G401 (cell line): ENCODE data around the gene FAM156B. TPM values are rescaled to one million over a fixed set of nuclear protein-coding genes. Genes with fewer than 3 reads are reported as not detected.
"Not testable (repeated sequence)": the region's sequence is repeated elsewhere in the genome, so short reads cannot be mapped to it uniquely, and the experiment has no call there.

Source experiments
- DNase-seq: peaks from one replicate; pipeline ENCODE4 v3.0.0-alpha.2; 2015; ENCODE audit warnings: low spot score
- in situ Hi-C: cut with HindIII; loops from 2 replicates; pipeline ENCODE4 v1.10.0; 2016; ENCODE audit warnings: low sequenced_read_pairs, mixed read lengths
- total RNA-seq: library from RNA; depleted of rRNA; stranded (reverse); fragments of >200 nt; shearing (Covaris generic); gene quantifications from 2 replicates; pipeline ENCODE4 v1.2.3, GENCODE V29; 2014; rRNA removed

The FAM156B gene
- total RNA-seq, 1 experiment from 2014 or later = 15.3 TPM

DNA sequence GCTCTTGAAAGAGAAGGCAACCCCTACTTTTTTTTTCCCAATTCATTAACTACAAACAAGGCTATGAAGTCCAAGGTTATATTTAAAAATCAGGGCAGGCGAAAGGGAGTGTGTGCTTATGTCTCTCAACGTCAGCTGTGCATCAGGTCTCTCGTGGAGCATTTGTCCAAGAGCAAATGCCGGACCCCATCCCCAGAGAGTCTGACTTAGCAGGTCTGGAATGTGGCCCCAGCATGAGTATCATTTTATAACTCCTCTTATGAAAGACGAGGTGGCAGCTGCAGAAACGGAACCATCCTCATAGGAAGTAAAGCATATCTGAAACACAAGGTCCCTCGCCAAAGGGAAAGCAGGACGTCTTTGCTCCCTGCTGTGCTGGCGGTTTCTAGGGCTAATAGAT lies 16.6 kb downstream of the FAM156B start:
- in situ Hi-C loops, DNase-seq: not testable (repeated sequence)

DNA sequence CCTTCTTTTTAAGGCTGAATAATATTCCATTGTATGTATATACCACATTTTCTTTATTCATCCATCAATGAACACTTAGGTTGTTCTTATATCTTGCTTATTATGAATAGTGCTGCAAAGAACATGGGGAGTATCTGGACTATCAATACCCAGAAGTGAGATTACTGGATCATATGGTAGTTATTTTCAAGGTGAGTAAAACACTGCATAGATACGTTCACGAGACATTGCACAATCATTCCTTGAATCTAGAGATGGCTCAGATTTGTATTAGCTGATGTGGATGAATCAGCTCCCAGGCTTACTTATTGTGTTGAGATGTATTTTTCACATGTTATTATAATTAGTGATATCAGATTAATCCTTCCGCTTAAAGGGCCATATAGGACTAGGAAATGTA lies 17.6 kb downstream of the FAM156B start:
- in situ Hi-C loops, DNase-seq: not testable (repeated sequence)

DNA sequence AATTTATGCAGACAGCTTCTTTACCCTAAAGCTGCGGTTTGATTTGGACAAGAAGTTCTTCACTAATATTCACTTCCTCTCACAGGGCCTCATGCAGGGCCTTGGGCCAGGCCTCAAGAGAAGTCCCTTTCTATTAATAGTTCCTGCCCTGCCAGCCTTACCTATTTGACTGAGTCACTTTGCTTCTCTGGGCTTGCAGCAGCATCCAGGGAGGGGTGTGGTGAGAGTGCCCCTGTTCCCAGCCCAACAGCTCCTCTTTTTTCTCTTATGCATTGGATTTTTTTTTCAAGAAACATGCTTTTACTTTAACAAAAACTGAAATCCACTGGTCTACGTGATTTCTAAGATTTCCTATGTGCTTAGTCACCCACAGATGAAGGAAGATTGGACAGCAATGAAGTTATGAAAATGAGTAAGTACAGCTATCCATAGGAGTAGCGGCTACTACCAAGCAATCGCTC lies 26.7 kb downstream of the FAM156B start:
- peak; percentile 14 for DNase-seq
- in situ Hi-C loops = no loop called here

DNA sequence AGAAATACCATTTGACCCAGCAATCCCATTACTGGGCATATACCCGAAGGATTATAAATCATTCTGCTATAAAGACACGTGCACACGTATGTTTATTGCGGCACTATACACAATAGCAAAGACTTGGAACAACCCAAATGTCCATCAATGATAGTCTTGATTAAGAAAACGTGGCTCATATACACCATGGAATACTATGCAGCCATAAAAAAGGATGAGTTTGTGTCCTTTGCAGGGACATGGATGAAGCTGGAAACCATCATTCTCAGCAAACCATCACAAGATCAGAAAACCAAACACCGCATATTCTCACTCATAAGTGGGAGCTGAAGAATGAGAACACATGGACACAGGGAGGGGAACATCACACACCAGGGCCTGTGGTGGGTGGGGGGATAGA lies 33.1 kb downstream of the FAM156B start:
- in situ Hi-C loops, DNase-seq: not testable (repeated sequence)

DNA sequence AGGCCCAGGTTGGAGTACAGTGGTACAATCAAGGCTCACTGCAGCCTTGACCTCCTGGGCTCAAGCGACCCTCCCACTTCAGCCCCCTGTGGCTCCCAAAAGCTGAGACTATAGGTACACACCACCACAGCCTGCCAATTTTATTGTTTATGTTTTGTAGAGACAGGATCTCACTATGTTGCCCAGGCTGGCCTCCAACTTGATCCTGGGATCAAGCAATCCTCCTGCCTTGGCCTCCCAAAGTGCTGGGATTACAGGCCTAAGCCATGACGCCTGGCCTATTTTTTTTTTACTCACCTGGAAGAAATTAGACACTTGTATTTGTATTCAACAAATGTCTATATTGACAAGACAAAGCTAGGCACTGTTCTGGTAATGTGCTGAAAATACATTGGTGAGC lies 36.1 kb downstream of the FAM156B start:
- no peak for DNase-seq
- in situ Hi-C loops = no loop called here

DNA sequence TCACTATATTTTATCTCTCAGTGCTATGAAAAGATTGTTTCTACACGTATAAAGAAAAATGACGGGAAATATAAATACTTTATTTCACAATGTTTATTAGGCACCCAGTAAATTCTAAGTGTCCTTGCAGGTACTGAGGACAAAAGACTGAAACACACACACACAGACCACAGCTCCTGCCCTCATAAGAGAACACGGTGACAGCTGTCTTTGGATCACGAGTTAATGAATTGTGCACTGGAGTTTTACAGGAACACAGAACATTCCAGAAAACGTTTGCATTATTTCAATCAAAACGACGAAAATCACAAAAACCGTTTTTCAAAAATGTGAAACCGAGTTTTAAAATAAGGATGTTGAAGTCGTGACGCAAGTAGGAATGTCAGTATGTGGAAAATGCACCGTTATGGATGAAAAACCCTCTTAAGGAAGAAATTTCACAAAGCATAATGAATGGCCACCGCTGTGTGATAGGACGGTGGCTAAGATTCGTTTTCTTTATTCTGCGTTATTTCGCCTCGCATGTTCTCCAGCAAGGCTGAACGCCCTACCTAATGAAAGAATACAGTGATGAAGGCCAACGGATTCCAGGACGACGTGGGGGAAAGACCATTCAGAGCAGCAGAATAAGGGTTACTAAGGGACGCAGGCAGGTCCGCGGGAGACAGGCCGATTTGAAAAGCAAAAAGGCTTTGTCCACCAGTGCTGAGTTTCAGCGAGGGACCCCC lies 37.0 kb downstream of the FAM156B start:
- DNase-seq = no peak
- in situ Hi-C loops = no loop called here

DNA sequence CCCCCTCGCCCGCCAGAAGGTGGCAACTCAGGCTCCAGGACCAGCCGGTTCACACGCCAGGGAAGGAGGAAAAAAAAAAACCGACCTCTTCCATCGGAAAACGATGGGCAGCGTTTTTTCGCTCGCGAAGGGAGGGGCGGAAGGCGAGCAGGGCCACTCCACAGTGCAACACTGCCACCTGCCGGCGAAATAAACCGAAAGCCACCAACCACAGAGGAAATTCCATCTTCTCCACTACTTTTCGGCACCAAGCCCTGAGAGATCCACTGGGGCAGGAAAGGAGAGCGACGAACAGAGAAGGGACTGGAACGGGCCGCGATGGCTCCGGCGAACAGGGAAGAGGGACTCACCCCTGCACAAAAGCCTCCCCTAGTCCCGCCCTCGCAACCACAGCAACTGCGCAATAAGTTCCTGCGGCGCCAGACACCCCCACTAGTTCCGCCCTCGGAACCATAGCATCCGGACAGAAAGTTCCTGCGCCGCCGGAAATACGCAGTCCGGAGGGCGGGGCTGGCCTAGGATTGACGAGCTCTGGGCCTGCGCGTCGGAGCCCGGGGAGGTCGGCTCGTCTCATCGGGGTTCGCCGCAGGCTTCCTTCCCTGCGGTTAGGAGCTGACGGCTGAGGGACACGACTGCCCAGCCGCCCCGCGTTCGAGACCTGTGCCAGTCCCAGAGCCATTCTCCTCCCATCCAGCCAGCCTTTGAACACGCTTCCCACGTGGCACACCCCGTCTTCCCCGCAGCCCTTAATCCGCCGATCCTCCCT lies 37.8 kb downstream of the FAM156B start:
- in situ Hi-C loops = no loop called here
- DNase-seq = peak; percentile 93

DNA sequence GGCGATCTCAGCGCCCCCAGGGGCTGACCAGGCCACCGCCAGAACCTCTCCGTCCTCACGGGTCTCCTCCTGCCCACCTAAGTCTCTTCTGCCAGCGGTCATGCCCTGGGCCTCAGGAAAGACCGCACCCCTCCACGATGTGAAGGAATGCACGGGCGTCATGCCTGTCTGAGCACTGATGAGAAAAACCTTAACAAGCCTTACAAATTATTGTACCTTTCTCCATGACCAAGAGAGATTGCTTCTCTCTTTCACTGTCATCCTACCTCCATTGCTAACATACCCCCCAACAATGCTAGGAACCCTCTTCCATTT lies 38.3 kb downstream of the FAM156B start:
- in situ Hi-C loops, DNase-seq: not testable (repeated sequence)

DNA sequence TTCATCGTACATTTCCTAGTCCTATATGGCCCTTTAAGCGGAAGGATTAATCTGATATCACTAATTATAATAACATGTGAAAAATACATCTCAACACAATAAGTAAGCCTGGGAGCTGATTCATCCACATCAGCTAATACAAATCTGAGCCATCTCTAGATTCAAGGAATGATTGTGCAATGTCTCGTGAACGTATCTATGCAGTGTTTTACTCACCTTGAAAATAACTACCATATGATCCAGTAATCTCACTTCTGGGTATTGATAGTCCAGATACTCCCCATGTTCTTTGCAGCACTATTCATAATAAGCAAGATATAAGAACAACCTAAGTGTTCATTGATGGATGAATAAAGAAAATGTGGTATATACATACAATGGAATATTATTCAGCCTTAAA lies 43.6 kb downstream of the FAM156B start:
- DNase-seq, in situ Hi-C loops: not testable (repeated sequence)

DNA sequence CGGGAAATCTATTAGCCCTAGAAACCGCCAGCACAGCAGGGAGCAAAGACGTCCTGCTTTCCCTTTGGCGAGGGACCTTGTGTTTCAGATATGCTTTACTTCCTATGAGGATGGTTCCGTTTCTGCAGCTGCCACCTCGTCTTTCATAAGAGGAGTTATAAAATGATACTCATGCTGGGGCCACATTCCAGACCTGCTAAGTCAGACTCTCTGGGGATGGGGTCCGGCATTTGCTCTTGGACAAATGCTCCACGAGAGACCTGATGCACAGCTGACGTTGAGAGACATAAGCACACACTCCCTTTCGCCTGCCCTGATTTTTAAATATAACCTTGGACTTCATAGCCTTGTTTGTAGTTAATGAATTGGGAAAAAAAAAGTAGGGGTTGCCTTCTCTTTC lies 44.6 kb downstream of the FAM156B start:
- in situ Hi-C loops, DNase-seq: not testable (repeated sequence)

DNA sequence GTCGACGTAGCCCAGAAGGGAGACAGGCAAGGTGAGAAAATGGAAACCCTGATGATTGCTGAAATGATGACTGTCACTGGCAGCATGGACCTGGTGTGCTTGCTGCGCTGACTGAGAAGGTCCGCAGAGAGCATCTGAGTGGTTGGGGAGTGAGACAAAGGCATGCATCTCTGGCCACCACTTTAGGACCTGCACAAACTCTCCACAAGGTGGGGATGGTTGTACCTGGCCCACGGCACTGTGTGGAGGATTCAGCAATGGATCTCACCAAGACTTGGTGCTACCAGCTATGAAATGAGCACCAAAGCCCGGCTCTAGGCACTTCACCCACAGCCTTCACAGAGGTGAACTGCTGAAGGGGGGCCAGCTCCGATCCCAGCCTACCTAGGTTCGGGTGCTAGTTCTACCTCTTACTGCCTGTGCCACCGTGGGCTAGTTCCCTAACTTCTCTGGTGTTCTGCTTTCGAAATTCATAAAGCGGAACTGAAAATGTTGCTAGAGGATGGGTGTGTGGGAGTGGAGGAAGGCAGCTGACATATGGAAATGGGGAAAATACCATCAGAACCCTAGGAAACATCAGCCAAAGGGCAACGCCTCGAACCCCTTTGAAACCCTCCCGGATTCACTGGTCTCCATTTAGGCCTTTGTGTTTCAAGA lies 48.8 kb downstream of the FAM156B start:
- in situ Hi-C loops = not testable (repeated sequence)

DNA sequence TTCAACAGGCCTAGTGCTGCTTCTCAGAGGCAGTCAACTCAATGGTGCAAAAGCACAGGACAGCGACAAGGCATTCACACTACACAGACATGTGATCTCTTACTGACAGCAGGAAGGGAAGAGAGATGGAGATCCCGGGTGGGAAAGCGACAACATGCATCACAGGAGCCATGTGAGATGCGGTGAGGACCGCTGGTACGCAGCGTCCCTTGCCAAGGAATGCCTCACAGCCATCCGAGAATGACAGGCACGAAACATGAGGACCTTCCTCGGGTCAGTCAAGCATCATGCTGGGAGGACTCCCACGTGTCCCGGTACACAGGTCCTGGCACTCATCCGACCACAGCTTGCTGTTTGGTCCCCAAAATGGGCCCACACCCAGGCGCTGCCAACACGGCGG lies 50.4 kb downstream of the FAM156B start:
- DNase-seq, in situ Hi-C loops: not testable (repeated sequence)

More for the DNA sequence above, 48.8 kb downstream of the FAM156B start:
- not testable (repeated sequence) for DNase-seq

DNA sequence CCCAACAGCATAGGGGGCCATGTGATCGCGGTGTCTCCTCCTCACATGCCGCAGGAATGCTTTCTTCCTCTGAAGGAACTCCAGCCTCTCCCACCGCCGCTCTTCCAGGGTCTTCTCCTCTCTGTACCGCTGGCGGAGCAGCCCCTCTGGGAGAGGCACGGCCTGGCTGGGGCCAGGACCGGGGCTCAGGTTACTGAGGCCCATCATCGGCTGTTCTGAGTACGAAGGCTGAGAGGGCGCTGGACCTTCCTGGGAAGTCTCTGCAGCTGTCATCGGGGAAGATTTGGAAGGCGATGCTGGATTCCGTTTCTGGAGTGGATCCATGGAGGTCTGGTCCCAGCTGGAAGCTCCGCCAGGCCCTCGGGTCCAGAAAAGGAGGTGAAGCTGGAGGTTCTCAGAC lies 51.1 kb downstream of the FAM156B start:
- in situ Hi-C loops, DNase-seq: not testable (repeated sequence)

DNA sequence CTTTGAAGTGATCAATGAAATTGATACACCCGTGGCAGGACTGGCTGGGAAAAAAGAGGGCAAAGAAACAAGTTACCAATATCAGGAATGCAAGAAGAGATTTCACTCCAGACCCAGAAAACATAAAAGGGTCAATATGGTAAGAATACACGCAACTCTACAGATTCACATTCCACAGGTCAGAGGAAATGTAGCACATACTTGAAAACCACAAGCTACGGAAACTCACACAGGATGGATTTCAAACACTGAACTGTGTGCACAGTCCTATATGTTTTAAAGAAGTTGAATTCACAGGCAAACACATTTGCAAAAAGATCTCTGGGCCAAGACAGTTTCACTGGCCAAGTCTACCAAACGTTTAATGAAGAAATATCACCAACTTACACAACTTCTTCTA lies 52.2 kb downstream of the FAM156B start:
- DNase-seq, in situ Hi-C loops: not testable (repeated sequence)

DNA sequence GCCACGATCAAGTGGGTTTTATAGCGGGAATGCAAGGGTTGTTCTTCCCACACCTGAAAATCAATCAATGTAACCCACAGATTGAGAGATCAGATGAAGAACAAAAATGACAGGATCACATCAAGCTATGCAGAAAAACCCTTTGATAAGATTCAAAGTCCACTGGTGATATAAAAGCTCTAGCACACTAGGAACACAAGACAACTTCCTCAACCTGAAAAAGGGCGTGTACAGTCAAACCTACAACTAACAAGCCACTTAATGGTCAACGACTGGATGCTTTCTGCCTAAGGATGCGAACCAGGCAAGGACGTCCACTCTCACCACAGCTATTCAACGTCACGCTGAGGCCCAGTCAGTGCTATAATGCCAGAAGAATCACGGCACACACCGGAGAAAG lies 52.8 kb downstream of the FAM156B start:
- in situ Hi-C loops = not testable (repeated sequence)

More for the DNA sequence above, 52.8 kb downstream of the FAM156B start:
- not testable (repeated sequence) for DNase-seq

Other genes with a start within 250 kb of the FAM156B start
- not detected in 2 replicates for gene SSX7, start 242.4 kb upstream of the FAM156B start, total RNA-seq
- not detected in 2 replicates for gene SSX2, start 190.2 kb upstream of the FAM156B start, total RNA-seq
- gene SSX2B, start 146.1 kb upstream of the FAM156B start, total RNA-seq = not detected in 2 replicates
- not detected in 2 replicates for gene SPANXN5, start 99.9 kb upstream of the FAM156B start, total RNA-seq
- not detected in 2 replicates for gene XAGE5, start 86.0 kb upstream of the FAM156B start, total RNA-seq
- gene XAGE3, start 29.2 kb upstream of the FAM156B start, total RNA-seq = not detected in 2 replicates
- gene FAM156A, start 61.2 kb downstream of the FAM156B start, total RNA-seq = 2.2 and 7.4 TPM in 2 replicates
- not detected in 2 replicates for gene GPR173, start 151.5 kb downstream of the FAM156B start, total RNA-seq
- gene TSPYL2, start 185.0 kb downstream of the FAM156B start, total RNA-seq = 21.7 and 32.0 TPM in 2 replicates
- gene KANTR, start 196.8 kb downstream of the FAM156B start, total RNA-seq = 1.5 and 4.7 TPM in 2 replicates